Hair follicular keratinocyte (primary cell): ENCODE measurements around the gene BORCS6. TPM values are rescaled to one million over a fixed set of nuclear protein-coding genes. Genes with fewer than 3 reads are reported as not detected.

Source experiments
- total RNA-seq: library from RNA; depleted of rRNA; stranded (reverse); fragments of >200 nt; gene quantifications from 2 replicates; pipeline ENCODE4 v1.2.3, GENCODE V29; 2015

BORCS6 gene
- total RNA-seq: 13.7 and 14.4 TPM in 2 replicates

DNA sequence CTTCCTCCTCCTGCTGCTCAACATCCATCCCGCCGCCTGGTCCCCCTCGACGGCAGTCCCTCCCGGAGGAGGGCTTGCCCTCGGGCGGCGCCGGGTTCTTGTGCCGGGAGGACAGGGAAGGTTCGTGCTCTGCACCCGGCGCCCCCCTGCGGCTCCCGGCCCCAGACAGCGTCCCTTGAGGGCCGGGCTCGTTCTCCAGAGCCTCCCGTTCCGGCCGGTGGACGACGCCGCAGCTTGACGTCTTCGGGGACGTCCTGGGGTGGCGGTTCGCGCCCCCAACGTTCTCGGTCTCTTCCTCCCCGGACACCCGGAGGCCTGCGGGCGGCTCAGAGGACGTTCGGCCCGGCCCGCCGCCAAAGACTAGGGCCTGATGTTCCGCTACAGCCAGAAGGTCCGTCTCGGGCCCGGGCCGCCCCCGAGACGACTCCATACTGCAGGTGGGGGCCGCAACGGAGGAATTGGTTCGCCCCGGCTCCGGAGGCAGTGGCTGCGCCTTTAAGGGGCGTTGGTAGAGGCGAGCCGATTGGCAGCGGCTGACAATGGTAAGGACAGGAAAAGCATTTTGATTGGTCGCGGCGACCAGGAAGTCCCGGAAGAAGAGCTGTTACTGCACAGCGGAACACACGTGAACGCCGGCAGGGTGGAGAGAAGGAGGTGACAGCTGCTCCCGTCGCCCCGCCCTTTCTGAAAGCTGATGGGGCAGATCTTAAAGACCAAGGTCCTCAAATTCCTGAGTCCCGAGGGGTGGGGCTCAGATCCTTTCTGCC lies at the start of gene BORCS6:
Gene BORCS6, minus strand, starts transcription at position 470 of the 767 bp plus-strand sequence. Its CDS starts 40 bp downstream, at position 430.

DNA sequence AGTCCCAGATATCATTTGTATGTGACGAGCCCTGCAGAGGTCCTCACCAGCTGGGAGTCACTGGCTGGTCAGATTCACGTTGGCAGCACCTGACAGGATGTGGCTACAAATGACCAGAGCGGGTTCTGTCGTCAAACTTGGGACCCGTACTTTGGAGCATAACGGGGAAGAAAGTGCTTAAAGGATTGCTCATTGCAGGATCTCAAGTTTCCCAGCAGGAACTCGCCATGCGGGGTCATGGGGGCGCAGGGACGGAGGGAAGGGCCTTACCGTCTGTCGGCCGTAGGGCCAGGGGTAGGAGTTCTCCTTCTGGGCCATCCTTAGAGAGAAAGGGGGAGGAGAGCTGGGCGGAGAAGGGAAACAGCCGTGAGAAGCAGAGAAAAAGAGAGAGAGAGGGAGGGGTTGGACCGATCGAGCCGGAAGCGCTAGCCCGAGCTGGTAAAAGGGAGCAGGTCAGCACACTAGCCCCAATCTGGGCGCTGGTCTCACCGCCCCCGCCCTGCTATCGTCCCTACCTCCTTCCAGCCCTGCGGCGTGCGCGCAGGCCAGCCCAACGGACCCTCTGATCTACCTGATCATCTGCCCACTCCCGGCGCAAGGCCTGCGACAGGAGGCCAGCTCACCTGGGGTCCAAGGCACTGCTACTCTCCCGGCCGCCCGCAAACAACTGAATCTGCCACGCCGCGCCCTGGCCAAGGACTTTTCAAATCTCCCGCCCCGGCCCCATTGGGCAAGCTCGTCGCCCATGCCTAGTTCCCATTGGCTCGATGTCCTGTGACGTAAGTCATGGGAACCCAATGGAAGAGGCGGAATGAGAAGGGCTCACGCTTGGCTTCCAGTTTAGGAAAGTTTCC lies 20.2 kb upstream of the BORCS6 start, which contains the start of gene AURKB:
Gene AURKB, minus strand, starts transcription at position 669 of the 854 bp plus-strand sequence. Its CDS starts 351 bp downstream, at position 318.

DNA sequence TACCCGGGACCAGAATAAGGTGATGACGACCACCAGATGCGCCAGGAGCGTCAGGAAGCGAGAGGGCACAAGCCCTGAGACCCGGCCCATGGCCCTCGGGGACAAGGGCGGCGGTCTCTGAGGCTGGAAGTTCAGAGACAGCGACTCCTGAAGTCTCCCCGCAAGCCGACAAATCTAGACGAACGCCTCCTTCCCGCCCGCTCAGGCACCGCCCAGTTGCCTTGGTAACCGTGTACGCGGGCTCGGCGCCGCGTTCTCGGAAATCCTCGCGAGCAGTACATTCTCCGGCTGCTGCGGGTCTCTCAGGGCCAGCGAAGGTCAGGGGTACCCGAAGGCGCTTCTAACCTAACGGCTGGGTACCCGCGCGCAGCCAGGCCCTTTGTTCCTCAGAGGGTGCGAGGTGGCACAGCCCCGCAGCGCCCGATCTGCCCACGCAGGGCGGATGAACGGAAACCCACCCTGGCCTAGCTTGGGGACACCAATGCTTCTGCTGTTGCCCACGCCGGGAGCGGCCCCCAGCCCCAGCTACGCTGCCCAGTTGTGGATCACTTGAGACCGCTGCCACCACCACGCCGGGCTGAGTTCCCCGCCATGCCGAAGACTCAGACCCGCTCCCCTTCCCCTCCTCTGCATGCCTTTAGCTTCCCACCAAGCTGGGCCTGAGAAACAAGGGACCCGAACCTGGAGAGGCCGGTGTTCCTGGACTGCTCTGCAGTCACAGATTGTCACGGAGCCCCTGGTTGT lies 13.6 kb downstream of the BORCS6 start, which contains the start of gene TMEM107:
Gene TMEM107, minus strand, starts transcription at position 184 of the 744 bp plus-strand sequence. Its CDS starts 94 bp downstream, at position 90.

DNA sequence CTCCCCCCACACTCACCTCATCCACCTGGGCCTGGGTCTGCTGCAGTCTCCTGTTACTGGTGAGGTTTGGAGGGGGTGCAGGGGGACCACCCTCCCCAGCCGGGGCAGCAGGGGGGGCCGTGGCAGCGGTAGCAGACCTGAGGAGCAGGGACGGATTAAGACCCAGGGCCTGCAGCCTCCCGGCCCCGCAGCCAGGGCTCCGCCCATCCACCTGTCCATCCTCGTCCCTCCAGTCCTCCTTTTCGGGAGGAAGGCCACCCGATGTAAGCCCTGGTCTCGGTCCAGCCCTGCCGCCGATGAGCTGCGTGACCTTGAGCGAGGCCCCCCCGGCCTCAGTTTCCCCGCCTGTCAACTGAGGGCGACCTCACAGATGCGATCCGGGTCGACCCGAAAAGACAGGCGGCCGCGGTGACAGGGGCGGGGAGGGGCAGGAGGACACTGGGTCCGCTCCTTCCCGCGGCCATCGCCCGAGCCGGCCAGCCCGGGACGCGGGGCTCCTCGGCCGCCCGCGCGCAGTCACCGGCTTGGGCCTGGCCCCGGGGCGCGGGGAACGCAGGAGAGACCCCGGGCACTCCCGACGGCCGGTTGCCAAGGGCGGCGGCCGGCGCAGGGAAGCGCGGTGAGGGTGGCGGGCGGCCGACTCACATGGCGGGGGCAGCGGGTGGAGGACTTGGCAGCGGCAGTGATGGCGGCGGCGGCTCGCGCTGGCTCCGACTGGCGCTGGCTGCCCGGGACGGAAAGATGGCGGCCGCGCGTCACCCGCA lies 27.6 kb downstream of the BORCS6 start, which contains the start of gene VAMP2:
Gene VAMP2, minus strand, starts transcription at position 716 of the 764 bp plus-strand sequence. Its CDS starts 69 bp downstream, at position 647.

DNA sequence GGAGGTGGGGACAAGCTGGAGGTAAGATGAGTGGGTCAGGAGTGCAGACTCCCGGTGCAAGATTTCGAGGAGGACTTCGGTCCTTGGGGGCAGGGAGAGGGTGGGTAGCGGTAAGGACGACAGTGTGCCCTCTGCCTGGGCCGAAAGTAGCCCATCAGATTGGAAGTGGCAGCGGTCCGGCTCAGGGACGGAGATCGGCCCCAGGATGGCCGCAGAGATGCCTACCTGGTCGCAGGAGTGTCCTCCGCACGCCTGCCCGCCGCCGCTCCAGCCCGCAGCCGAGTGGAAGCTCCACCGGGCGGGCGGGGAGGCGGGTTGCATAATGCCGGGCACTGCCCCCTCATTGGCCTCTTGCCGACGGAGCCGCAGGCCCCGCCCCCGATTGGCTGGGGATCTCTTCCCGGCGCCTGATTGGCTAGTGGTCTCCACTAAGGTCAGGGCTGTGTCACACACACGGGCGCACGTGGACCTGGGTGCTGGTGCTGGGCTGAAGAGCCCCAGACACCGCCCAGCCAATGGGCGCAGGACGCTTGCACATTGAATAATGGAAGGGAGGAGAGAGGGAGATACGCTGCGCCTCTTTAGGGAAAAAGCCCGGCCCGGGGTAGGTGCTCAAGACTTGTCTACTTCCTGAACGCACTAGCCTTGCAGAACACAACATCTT lies 37.7 kb downstream of the BORCS6 start, which contains the start of gene PER1:
Gene PER1, minus strand, starts transcription at position 293 of the 664 bp plus-strand sequence. CDS start 1,698 bp downstream, outside the sequence.

Other genes starting within 250 kb of the BORCS6 start
- 0.04 and 0.16 TPM in 2 replicates for gene GUCY2D, start 187.6 kb downstream of the BORCS6 start, total RNA-seq
- 27.2 and 84.0 TPM in 2 replicates for gene ALOX15B, start 151.1 kb downstream of the BORCS6 start, total RNA-seq
- 0.15 and 2.7 TPM in 2 replicates for gene ALOX12B, start 102.5 kb downstream of the BORCS6 start, total RNA-seq
- 1.0 and 8.8 TPM in 2 replicates for gene ALOXE3, start 71.7 kb downstream of the BORCS6 start, total RNA-seq
- gene HES7, start 66.1 kb downstream of the BORCS6 start, total RNA-seq: 0.80 and 1.2 TPM in 2 replicates
- 33.2 and 39.7 TPM in 2 replicates for gene PER1, start 37.8 kb downstream of the BORCS6 start, total RNA-seq
- gene VAMP2, start 27.2 kb downstream of the BORCS6 start, total RNA-seq: 5.6 and 11.3 TPM in 2 replicates
- gene TMEM107, start 13.8 kb downstream of the BORCS6 start, total RNA-seq: 39.0 and 47.1 TPM in 2 replicates
- gene AURKB, start 20.4 kb upstream of the BORCS6 start, total RNA-seq: 21.2 and 98.5 TPM in 2 replicates
- 6.6 and 8.0 TPM in 2 replicates for gene CTC1, start 57.9 kb upstream of the BORCS6 start, total RNA-seq
- 17.4 and 30.5 TPM in 2 replicates for gene PFAS, start 59.1 kb upstream of the BORCS6 start, total RNA-seq
- 25.0 and 37.2 TPM in 2 replicates for gene RANGRF, start 98.5 kb upstream of the BORCS6 start, total RNA-seq
- gene SLC25A35, start 105.2 kb upstream of the BORCS6 start, total RNA-seq: 0.08 and 1.3 TPM in 2 replicates
- not detected in 2 replicates for gene ARHGEF15, start 120.1 kb upstream of the BORCS6 start, total RNA-seq
- gene ODF4, start 149.7 kb upstream of the BORCS6 start, total RNA-seq: not detected in 2 replicates
- gene RPL26, start 193.0 kb upstream of the BORCS6 start, total RNA-seq: 4,083 and 4,558 TPM in 2 replicates
- 0.04 and 0.70 TPM in 2 replicates for gene RNF222, start 207.6 kb upstream of the BORCS6 start, total RNA-seq
- gene NDEL1, start 245.7 kb upstream of the BORCS6 start, total RNA-seq: 48.3 and 49.8 TPM in 2 replicates